Stimulated activated CD4-positive, alpha-beta T cell treated with anti-CD3 and anti-CD28 coated beads, Interleukin-1b, Interleukin-23, amount 100 ng/mL, for 1 hour (primary cell): ENCODE measurements around the gene KLHL22.

ENCODE experiments used
- DNase-seq, 2 donors: peaks; one replicate each; pipeline ENCODE4 v3.0.0-alpha.2; 2020; ENCODE audit warnings: low read depth in 2 of 2

KLHL22 gene

DNA sequence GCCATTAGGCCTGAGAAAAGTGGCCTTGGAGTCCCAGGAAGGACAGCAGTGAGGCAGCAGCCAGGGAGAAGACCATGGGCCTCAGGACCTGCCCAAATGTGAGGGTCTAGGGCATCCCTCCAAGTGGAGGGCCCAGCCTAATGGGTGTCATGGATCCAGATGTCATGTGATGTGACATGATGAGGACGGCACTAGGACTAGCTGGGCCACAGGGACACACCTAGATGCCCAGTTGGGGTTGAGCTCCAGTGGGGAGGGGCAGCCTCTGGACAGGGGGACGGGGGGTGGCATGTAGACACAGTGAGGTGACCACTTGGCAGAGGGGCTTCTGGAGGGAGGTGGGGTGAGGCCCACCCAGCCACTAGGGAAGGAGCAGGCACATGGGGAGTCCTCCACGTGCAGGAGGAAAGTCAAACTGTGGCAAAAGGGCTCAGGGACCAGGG, 63.3 kb downstream of the KLHL22 start:
- DNase-seq = no peak

DNA sequence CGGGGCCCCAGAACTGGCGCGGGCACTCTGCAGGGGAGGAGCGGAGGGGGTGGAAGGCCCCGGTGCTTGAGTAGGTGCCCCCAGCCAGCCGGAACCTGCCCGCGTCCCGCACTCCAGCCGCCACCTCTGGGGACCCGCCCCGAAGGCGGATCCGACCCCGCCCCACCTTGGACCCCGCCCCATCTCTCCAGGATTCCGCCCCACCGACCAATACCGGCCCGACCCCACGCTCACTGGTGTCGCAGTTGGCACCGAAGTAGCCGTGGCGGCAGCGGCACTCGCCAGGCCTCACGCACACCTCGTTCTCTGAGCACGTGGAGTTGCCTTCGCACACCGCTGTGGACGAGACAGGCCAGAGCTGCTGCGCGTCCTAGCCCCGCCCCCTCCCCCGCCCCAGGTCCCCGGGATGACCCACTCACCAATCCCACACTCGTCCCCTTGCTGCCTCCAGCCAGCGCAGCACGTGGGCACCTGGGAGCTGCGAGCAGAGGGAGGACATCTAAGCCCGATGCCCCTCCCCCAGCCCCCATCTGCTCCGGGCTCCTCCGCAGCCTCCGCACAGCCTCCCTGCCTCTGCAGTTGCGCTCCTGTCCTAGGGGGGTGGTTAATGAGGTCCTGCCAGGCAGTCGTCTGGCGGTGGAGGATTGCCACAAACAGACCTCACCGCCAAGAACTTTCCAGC, 63.9 kb downstream of the KLHL22 start:
- no peak for DNase-seq

GRCh38 chr22:20430720-20431510, 64.7 kb downstream of the KLHL22 start:
- DNase-seq = peak in 1 of 2 donors; percentile 37

GRCh38 chr22:20430101-20430719, 65.4 kb downstream of the KLHL22 start:
- DNase-seq = no peak

DNA sequence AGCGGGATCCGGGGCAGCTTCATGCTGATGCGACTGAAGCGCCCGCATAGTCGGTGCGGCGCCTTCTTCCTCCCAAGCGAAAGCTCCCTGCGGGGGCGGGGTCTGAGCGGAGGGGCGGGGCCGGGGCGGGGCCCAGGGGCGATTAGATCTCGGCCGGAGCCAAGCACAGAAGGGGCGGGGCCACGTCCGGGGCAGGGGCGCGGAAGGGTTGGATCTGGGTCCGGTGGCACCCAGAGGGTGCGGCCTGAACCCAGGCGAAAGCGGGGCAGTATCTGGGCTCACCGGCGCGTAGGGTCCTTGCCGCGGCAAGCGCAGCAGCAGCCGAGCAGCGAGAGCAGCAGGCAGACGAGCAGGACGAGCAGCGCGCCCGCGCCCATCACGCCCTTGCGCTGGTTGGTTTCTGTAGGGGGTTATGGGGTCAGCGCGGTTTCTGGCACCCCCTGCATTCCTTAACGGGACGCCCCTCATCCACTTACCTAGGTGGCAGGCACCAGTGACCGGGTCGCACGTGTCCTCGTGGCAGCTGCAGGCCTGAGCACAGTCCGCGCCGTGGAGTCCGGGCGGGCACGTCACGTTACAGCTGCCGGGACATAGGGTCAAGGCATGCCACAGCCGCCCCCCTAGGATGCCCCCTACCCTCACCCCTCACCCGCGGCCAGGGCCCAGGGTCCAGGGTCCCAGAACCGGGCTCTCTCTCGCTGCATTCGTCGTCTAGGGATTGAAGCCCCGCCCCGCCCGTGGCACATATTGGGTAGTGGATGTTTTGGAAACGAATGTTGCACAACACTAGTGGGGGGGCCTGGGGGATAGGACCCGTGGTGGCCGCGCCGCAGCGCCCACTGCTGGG, 66.1 kb downstream of the KLHL22 start:
- DNase-seq = peak; percentile 53 to 67

DNA sequence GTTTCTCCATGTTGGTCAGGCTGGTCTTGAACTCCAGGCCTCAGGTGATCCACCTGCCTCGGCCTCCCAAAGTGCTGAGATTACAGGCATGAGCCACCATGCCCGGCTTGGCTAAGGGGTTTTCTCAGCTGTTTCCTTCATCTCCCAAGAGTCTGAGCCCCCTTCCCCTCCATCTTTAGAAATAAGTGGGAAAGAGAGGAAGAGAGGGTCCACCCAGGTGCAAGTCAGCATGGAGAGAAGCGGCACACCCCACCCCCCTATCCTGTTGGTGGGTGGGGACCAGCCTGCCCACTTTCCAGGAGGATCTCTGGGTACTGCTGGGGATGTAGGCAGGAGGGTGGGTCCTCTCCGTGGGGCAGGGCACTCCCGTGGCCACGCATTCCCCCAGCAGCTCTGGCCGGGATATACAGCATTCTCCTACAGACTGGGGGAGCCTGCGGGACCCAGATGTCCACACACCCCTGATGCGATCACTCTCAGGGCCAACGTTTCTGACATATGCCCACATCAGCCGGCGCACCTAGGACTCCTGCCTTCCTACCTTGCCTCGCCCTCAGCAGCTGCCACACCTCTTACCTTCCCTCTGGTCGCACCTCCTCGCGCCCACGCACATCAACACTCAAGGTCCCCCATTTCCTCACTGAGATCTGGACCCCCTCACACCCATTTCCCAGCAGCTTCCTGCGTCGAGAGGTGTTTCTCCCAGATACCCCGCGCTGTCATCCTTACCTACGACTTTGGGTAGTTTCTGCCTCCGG, 66.9 kb downstream of the KLHL22 start:
- no peak for DNase-seq

DNA sequence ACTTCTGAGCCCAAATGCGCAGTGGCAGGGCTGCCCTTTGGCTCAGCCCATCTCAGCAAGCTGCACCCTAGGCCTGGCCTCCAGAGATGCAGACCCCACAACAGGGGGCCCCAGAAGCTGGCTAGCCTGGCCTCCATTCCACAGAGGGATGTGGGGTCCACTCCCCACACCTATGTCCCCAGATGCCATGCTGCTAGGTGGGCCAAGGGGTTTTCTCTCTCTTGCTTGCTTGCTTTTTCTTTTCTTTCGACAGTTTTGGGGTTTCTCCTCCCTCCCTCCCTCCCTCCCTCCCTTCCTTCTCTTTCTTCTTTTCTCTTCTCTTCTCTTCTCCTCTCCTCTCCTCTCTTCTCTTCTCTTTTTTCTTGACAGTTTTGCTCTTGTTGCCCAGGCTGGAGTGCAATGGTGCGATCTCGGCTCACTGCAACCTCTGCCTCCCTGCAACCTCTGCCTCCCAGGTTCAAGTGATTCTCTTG, 67.6 kb downstream of the KLHL22 start:
- DNase-seq = no peak

- no peak for DNase-seq
Observed at GRCh38 chr22:20427104-20427944, 68.3 kb downstream of the KLHL22 start.

- no peak for DNase-seq
Observed at GRCh38 chr22:20426259-20426615, 69.4 kb downstream of the KLHL22 start.

DNA sequence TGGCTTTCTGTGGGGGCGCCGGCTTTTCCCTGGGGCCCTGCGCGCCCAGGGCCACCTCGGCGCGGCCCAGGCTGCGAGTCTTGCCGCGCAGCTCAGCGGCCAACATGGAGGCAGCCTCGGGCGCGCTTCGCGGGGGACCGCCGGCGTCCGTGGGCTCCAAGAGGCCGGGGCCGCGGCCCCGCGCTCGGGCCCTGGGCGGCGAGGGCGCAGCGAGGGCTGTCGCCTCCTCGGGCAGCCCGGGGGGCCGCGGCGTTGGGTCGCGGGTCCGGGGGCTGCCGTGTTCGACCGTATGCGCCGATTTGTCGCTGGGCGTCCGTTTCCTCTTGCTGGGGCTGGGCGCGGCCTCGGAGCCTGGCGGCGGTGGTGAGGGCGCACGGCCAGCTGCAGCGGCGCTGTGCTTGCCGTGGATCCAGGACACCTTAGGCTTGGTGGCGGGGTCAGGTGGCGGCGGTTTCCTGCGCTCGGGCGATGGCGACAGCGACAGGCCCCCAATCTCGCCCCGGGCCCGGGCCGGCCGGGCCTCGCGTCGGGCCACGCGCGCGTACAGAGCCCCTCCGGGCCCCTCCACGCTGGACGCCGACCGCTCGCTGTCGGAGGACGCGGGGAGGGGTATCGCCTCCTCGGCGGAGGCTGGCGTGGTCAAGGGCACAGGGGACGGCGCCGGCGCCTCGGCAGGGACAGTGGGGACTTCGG, 69.9 kb downstream of the KLHL22 start:
- no peak for DNase-seq

DNA sequence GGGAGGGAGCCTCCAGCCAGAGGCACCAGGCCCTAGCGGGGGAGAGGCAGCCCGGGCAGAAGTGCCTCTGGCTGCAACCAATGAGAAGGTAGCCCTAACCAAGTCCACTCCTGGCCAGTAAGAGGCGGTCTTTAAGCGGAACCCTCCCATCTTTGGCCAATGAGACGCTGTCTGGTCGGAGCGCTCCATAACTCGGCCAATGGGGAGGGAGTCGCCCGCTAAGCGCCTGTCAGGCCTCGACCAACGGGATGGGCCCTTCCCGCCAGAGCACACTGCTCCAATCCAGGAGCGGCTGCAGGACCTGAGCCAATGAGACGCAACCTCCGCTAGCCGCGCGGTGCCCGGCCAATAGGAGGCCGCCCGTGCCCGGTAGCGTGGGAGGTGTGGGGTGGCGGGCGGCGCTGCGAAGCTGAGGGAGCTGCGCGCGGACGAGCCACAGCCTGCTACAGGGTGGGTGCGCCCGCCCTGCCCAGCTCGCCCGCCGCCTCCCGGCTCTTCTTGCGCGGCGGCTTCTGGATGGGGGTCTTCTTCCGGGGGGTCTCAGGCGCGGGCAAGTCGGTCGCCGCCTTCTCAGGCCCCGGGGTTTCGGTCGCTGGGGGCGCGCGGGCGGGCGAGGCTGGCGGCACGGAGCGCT, 70.5 kb downstream of the KLHL22 start:
- DNase-seq = no peak

GRCh38 chr22:20424568-20424931, 71.0 kb downstream of the KLHL22 start:
- DNase-seq = no peak

DNA sequence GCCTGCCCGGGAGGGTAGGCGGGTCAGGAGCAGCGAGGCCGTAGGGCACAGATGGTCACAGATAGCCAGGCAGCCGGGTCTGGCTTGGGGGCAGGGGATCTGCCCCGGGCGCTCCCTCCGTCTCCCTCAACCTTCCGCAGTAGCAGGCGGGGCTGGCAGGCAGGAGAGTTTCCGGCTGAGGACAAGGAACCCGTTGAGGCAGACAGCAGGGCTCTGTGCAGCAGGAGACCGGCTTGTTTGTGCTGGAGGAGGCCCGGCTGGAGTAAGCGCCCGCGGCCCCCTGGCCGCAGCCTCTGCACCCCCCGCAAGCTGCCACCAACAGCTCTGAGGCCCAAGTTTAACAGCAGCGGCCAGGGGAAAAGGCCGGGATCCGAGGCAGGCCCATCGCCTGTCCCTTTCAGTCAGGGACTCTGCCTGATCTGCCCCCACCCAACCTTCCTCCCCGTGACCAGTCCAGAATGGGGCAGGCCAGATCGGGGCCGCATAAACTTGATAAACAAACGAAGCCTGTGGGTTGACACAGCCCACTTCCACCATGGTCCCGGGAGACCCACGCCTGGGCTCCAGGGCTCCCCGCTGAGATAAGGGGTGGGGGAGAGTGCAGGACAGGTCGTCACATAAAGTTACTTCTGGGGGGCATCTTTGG, 71.6 kb downstream of the KLHL22 start:
- DNase-seq = no peak

- no peak for DNase-seq
Observed at GRCh38 chr22:20423008-20423905, 72.3 kb downstream of the KLHL22 start.

DNA sequence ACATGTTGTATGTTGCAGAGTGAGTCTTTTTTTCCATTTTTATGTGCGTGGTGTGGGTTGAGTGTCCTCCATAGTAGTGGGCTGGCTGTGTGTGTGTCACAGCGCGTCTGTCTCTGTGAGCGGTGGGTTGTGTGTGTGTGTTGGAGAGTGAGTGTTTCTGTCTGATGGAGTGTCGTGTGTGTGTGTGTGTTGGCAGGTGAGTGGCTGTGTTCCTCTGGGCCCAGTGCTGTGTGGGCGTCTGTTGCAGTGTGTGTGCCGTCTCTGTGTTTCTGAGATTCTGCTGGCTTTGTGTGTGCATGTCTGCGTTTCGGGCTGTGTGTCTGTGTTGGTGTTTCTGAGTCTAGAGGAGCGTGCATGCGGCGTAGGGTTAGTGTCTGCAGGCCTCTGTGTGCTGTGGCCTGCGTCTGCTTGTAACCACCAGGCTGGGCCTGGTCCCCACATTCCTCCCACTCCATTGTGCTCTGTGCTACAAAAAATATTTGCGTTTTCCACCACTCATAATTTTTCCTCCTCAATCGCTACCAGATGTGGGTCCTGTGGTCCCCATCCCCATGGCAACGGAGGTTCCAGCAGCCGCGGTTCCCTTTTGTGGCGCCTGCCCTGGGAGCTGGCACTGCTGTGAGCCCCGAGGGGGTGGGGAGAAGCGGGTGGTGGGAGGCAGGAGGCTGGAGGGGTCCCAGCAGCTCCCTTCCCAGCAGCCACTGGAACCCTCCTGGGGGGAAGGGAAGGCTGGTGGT, 73.2 kb downstream of the KLHL22 start:
- DNase-seq = no peak

DNA sequence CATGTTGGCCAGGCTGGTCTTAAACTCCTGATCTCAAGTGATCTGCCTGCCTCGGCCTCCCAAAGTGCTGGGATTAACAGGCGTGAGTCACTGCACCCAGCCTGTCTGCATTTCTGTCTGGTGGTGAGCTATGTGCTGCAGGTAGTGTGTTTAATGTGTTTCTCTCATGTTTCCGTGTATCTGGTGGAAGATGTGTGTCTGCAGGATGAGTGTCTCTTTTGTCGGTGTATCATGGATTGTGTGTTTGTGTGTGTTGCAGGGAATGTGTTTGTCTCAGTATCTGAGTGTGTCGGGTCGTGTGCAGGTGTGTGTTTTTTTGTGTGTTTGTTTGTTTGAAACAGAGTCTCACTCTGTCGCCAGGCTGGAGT, 74.1 kb downstream of the KLHL22 start:
- DNase-seq = no peak
